Prostate gland (tissue), 2 donors: ENCODE results near the gene CHCHD3. TPM values are rescaled to one million over a fixed set of nuclear protein-coding genes. Genes with fewer than 3 reads are reported as not detected.

ENCODE experiments used
- DNase-seq: peaks from one replicate; pipeline ENCODE4 v3.0.0-alpha.2; 2019; ENCODE audit warnings: low spot score
- H3K27ac ChIP-seq, 2 donors: fragments of 200-600 bp; sonication (generic); 2 replicates each; pipeline ENCODE4 v1.5.1; 2017 to 2019
- H3K27me3 ChIP-seq: fragments of 200-600 bp; sonication (generic); replicated peaks from 2 replicates; pipeline ENCODE4 v1.5.1; 2019; ENCODE audit not compliant: insufficient read depth
- H3K36me3 ChIP-seq, 2 donors: fragments of 200-600 bp; sonication (generic); 1 replicate in 1 of 2; 2 replicates in 1 of 2; pipeline versions ENCODE4 v1.5.1 to v1.8.1; 2017 to 2019
- H3K4me1 ChIP-seq: fragments of 200-600 bp; sonication (generic); replicated peaks from 2 replicates; pipeline ENCODE4 v1.5.1; 2019
- H3K4me3 ChIP-seq, 2 donors: fragments of 200-600 bp; sonication (generic); 2 replicates each; pipeline ENCODE4 v1.5.1; 2017 to 2019
- H3K9me3 ChIP-seq: fragments of 200-600 bp; sonication (generic); 2 replicates; pipeline ENCODE4 v1.5.1; 2017
- POLR2A ChIP-seq: fragments of 450-650 bp; IDR thresholded peaks from one replicate; pipeline ENCODE4 v1.6.1; 2016; ENCODE audit warnings: antibody characterized with exemption, mild to moderate bottlenecking
- POLR2AphosphoS5 ChIP-seq: sonication (generic); formaldehyde crosslinking; IDR thresholded peaks from one replicate; pipeline ENCODE4 v1.6.1; 2017; ENCODE audit warnings: antibody characterized with exemption
- WGBS: methylation state at CpG from one replicate; pipeline ENCODE4 v1.1.5; 2018; 5-methylcytosine and 5-hydroxymethylcytosine counted together
- intact Hi-C: fragments of 100-400 bp; cut with DNase I; formaldehyde crosslinking; loops from one replicate; pipeline ENCODE4 v1.14.2; 2022
- total RNA-seq, 2 donors: library from RNA; depleted of rRNA; stranded (reverse); fragments of >200 nt; gene quantifications; one replicate each; pipeline ENCODE4 v1.1.0, GENCODE V29; 2016
- TF ChIP-seq, protein P1 (sequence below), 4 experiments: fragments of 200-600 bp in 2 of 4; fragments of 450-650 bp in 2 of 4; sonication (generic) in 2 of 4; IDR thresholded peaks; 1 replicate in 3 of 4; 2 replicates in 1 of 4; pipeline ENCODE4 v1.5.1; 2016 to 2019; ENCODE audit warnings: antibody characterized with exemption in 4 of 4, mild to moderate bottlenecking in 2 of 4, moderate library complexity in 2 of 4

CHCHD3 gene
- total RNA-seq, 2 donors from 2014 or later, result 33.2 to 40.9 TPM

DNA sequence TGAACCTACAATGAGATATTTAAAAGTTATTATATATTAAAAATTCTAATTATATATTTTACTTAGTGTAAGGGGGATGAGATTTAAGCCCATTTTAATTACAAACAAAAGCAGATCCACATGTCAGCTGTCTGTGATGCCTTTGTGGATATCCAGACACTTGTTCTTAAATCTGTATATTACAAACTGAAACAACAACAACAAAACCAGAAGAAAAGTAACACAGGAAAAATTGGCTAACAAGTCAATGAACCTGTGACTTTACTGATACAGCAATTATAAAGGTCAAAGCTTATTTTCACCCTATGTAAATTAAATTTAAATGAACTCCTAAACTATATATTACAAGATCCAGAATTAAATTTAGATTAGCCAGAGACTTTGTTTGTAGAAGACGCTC, 222.7 kb downstream of the CHCHD3 start:
- H3K4me3 ChIP-seq, result no peak overlapping the region
- intact Hi-C loops, result no loop called here
- 75% methylated on average over 1 of the region's 1 CpG for WGBS
- TF ChIP-seq, protein P1, sequence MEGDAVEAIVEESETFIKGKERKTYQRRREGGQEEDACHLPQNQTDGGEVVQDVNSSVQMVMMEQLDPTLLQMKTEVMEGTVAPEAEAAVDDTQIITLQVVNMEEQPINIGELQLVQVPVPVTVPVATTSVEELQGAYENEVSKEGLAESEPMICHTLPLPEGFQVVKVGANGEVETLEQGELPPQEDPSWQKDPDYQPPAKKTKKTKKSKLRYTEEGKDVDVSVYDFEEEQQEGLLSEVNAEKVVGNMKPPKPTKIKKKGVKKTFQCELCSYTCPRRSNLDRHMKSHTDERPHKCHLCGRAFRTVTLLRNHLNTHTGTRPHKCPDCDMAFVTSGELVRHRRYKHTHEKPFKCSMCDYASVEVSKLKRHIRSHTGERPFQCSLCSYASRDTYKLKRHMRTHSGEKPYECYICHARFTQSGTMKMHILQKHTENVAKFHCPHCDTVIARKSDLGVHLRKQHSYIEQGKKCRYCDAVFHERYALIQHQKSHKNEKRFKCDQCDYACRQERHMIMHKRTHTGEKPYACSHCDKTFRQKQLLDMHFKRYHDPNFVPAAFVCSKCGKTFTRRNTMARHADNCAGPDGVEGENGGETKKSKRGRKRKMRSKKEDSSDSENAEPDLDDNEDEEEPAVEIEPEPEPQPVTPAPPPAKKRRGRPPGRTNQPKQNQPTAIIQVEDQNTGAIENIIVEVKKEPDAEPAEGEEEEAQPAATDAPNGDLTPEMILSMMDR (IDR thresholded peaks at IDR 0.05), result no peak
- TF ChIP-seq POLR2A, result no peak
- no peak for TF ChIP-seq POLR2AphosphoS5
- no peaks in the 10 kb centered on the region for H3K27me3 ChIP-seq
- H3K27ac ChIP-seq, result no peak overlapping the region
- DNase-seq, result no peak
- no peaks in the 10 kb centered on the region for H3K9me3 ChIP-seq
- H3K36me3 ChIP-seq, result no peaks in the 10 kb centered on the region
- H3K4me1 ChIP-seq, result no peaks in the 10 kb centered on the region

DNA sequence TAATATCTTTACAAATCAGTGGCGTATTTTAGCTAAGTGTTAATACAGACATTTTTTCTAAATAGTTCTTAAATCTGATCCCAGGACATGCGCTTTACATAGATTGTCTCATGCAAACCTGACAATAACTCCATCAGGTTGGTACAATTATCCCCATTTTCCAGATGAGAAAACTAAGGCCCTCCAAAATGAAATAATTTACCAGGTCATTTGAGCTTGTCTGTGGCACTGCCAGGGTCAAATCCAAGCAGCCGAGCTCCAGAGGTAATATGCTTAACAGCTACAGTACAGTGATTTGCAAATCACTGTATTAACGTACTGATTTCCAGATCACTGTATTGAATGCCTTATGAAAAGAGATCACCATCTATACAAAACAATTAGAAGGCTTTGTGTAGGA, 223.1 kb downstream of the CHCHD3 start:
- H3K4me1 ChIP-seq, result no peaks in the 10 kb centered on the region
- no peaks in the 10 kb centered on the region for H3K36me3 ChIP-seq
- no peaks in the 10 kb centered on the region for H3K9me3 ChIP-seq
- 98% methylated on average over 4 of the region's 4 CpGs for WGBS
- intact Hi-C loops, result no loop called here
- H3K4me3 ChIP-seq, result no peak overlapping the region
- TF ChIP-seq, protein P1 (IDR thresholded peaks at IDR 0.05), result no peak
- TF ChIP-seq POLR2AphosphoS5 (no peak), POLR2A (no peak)
- H3K27me3 ChIP-seq, result no peaks in the 10 kb centered on the region
- no peak overlapping the region for H3K27ac ChIP-seq
- DNase-seq, result no peak

DNA sequence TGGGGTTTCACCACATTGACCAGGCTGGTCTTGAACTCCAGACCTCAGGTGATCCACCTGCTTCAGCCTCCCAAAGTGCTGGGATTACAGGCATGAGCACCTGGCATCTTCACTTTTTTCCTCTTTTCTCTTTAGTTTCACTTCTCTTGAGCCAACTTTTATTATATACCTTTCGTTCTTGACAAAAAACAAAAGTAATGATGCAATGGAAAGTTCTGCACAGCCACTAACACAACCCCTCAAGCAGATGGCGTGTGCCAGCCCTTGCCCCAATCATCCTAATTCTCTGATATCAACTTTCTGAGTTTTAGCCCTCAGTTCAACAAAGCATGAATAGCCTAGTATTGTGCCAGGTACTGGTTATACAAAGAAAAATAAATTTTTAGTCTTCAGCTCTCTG, 223.6 kb downstream of the CHCHD3 start:
- Histone ChIP-seq H3K4me3 (no peak overlapping the region), H3K9me3 (no peaks in the 10 kb centered on the region), H3K36me3 (no peaks in the 10 kb centered on the region), H3K27ac (no peak overlapping the region), H3K4me1 (no peaks in the 10 kb centered on the region), H3K27me3 (no peaks in the 10 kb centered on the region)
- TF ChIP-seq POLR2A, result no peak
- TF ChIP-seq, protein P1 (IDR thresholded peaks at IDR 0.05), result no peak
- TF ChIP-seq POLR2AphosphoS5, result no peak
- intact Hi-C loops, result no loop called here
- WGBS, result 90% methylated on average over 2 of the region's 2 CpGs
- DNase-seq, result no peak

DNA sequence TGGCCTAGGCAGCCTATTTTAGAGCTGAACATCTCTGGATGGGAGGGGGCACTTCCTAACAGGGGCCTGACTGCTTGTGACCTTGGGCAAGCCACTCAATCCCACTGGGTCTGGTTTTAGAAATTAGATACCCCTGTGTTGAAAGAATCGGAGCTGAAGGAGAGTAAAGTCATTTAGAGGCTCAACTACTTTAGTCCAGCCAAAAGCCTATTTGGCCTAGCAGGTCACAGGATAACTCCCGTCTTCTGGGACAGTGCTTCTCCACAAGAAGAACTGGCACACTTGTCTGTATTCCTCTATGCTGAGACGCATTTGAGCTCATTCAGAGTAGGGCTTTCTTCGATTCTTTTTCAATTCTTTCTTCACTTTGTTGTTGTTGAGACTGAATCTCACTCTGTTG, 224.2 kb downstream of the CHCHD3 start:
- H3K4me1 ChIP-seq, result no peaks in the 10 kb centered on the region
- H3K9me3 ChIP-seq, result no peaks in the 10 kb centered on the region
- WGBS, result 92% methylated on average over 4 of the region's 4 CpGs
- TF ChIP-seq POLR2AphosphoS5, result no peak
- no peak for TF ChIP-seq POLR2A
- no peak overlapping the region for H3K4me3 ChIP-seq
- no peak for DNase-seq
- H3K27me3 ChIP-seq, result no peaks in the 10 kb centered on the region
- H3K27ac ChIP-seq, result no peak overlapping the region
- H3K36me3 ChIP-seq, result no peaks in the 10 kb centered on the region
- intact Hi-C loops, result no loop called here

DNA sequence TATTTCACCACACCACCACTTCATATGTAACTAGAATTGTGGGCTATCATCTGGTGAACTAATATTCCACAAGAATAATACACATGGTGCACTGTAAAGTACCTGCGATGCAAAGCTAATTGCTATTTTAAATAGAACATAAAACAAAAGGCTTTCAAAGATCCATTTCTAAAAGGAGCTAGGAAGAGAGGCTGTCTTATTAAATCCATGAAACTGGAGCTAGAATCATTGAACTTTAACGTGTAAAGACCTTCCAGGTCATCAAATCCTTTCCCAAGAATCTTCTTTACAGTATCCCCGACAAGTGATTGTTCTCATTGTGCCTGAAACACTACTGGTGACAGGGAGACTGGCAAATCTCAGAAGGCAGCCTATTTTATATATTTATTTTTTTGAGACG, 224.9 kb downstream of the CHCHD3 start:
- TF ChIP-seq POLR2AphosphoS5 (no peak), POLR2A (no peak)
- TF ChIP-seq, protein P1 (IDR thresholded peaks at IDR 0.05), result no peak
- intact Hi-C loops, result no loop called here
- Histone ChIP-seq H3K27me3 (no peaks in the 10 kb centered on the region), H3K27ac (no peak overlapping the region), H3K4me1 (no peaks in the 10 kb centered on the region), H3K4me3 (no peak overlapping the region), H3K9me3 (no peaks in the 10 kb centered on the region), H3K36me3 (no peaks in the 10 kb centered on the region)
- DNase-seq, result no peak
- 91% methylated on average over 4 of the region's 4 CpGs for WGBS
